Adipocyte (in vitro differentiated cells): ENCODE data around the gene TCP11.

Experiments
- DNase-seq: peaks from one replicate; pipeline ENCODE4 v3.0.0-alpha.2; 2015; ENCODE audit warnings: low read depth
- H3K27me3 ChIP-seq: replicated peaks from 2 replicates; pipeline ENCODE4 v1.7.0; 2013; ENCODE audit warnings: mild to moderate bottlenecking, low read length, moderate library complexity; ENCODE audit not compliant: control insufficient read depth, insufficient read depth
- H3K36me3 ChIP-seq: 2 replicates; pipeline ENCODE4 v1.7.0; 2013; ENCODE audit warnings: low read length, mild to moderate bottlenecking, moderate library complexity; ENCODE audit not compliant: control insufficient read depth, insufficient read depth, severe bottlenecking
- H3K4me1 ChIP-seq: 2 replicates; pipeline ENCODE4 v1.7.0; 2013; ENCODE audit warnings: mild to moderate bottlenecking, low read length, moderate library complexity; ENCODE audit not compliant: control insufficient read depth, insufficient read depth
- H3K4me3 ChIP-seq: 2 replicates; pipeline ENCODE4 v1.7.0; 2013; ENCODE audit warnings: mild to moderate bottlenecking, low read length, moderate library complexity
- H3K9ac ChIP-seq: 2 replicates; pipeline ENCODE4 v1.7.0; 2013; ENCODE audit warnings: mild to moderate bottlenecking, low read length, moderate library complexity
- H3K9me3 ChIP-seq: 2 replicates; pipeline ENCODE4 v1.7.0; 2013; ENCODE audit warnings: mild to moderate bottlenecking, low read length, moderate library complexity; ENCODE audit not compliant: control insufficient read depth

The TCP11 gene

GRCh38 chr6:35078226-35078850 is 62.8 kb downstream of the TCP11 start:
- H3K27me3 ChIP-seq: no peaks in the 10 kb centered on the region
- no peak overlapping the region for H3K4me3 ChIP-seq
- DNase-seq: no peak
- H3K9ac ChIP-seq: no peak overlapping the region
- no peaks in the 10 kb centered on the region for H3K4me1 ChIP-seq
- peaks cover 24% of the 10 kb centered on the region for H3K36me3 ChIP-seq
- H3K9me3 ChIP-seq: no peaks in the 10 kb centered on the region

GRCh38 chr6:35077713-35078105 is 63.4 kb downstream of the TCP11 start:
- no peaks in the 10 kb centered on the region for H3K9me3 ChIP-seq
- H3K4me3 ChIP-seq: no peak overlapping the region
- peaks cover 22% of the 10 kb centered on the region for H3K36me3 ChIP-seq
- no peaks in the 10 kb centered on the region for H3K27me3 ChIP-seq
- DNase-seq: no peak
- H3K9ac ChIP-seq: no peak overlapping the region
- no peaks in the 10 kb centered on the region for H3K4me1 ChIP-seq

GRCh38 chr6:35076997-35077712 is 64.0 kb downstream of the TCP11 start:
- no peak overlapping the region for H3K9ac ChIP-seq
- H3K9me3 ChIP-seq: no peaks in the 10 kb centered on the region
- H3K36me3 ChIP-seq: peaks cover 26% of the 10 kb centered on the region
- H3K27me3 ChIP-seq: no peaks in the 10 kb centered on the region
- DNase-seq: no peak
- H3K4me1 ChIP-seq: no peaks in the 10 kb centered on the region
- no peak overlapping the region for H3K4me3 ChIP-seq

- H3K4me1 ChIP-seq: no peaks in the 10 kb centered on the region
- H3K4me3 ChIP-seq: no peak overlapping the region
- H3K27me3 ChIP-seq: no peaks in the 10 kb centered on the region
- H3K9ac ChIP-seq: no peak overlapping the region
- H3K36me3 ChIP-seq: peaks cover 13% of the 10 kb centered on the region
- DNase-seq: no peak
- no peaks in the 10 kb centered on the region for H3K9me3 ChIP-seq
Measured at GRCh38 chr6:35073766-35074471, 67.2 kb downstream of the TCP11 start.

- DNase-seq: no peak
- H3K4me1 ChIP-seq: no peaks in the 10 kb centered on the region
- peaks cover 8% of the 10 kb centered on the region for H3K36me3 ChIP-seq
- no peaks in the 10 kb centered on the region for H3K27me3 ChIP-seq
- no peak overlapping the region for H3K9ac ChIP-seq
- H3K4me3 ChIP-seq: no peak overlapping the region
- no peaks in the 10 kb centered on the region for H3K9me3 ChIP-seq
Measured at GRCh38 chr6:35073211-35073610, 67.9 kb downstream of the TCP11 start.

- peaks cover 8% of the 10 kb centered on the region for H3K36me3 ChIP-seq
- no peaks in the 10 kb centered on the region for H3K9me3 ChIP-seq
- H3K4me3 ChIP-seq: no peak overlapping the region
- DNase-seq: no peak
- H3K27me3 ChIP-seq: no peaks in the 10 kb centered on the region
- H3K9ac ChIP-seq: no peak overlapping the region
- no peaks in the 10 kb centered on the region for H3K4me1 ChIP-seq
Measured at GRCh38 chr6:35072698-35073055, 68.5 kb downstream of the TCP11 start.

- Histone ChIP-seq H3K36me3 (peaks cover 8% of the 10 kb centered on the region), H3K9me3 (no peaks in the 10 kb centered on the region), H3K9ac (no peak overlapping the region), H3K4me3 (no peak overlapping the region), H3K27me3 (no peaks in the 10 kb centered on the region), H3K4me1 (no peaks in the 10 kb centered on the region)
- no peak for DNase-seq
Measured at GRCh38 chr6:35072051-35072697, 69.0 kb downstream of the TCP11 start.

GRCh38 chr6:35071347-35071994 is 69.7 kb downstream of the TCP11 start:
- Histone ChIP-seq H3K4me3 (no peak overlapping the region), H3K9ac (no peak overlapping the region), H3K9me3 (no peaks in the 10 kb centered on the region), H3K27me3 (no peaks in the 10 kb centered on the region), H3K36me3 (peaks cover 5% of the 10 kb centered on the region), H3K4me1 (no peaks in the 10 kb centered on the region)
- DNase-seq: no peak

- Histone ChIP-seq H3K27me3 (no peaks in the 10 kb centered on the region), H3K4me3 (no peak overlapping the region), H3K9me3 (no peaks in the 10 kb centered on the region), H3K36me3 (peaks cover 8% of the 10 kb centered on the region), H3K4me1 (no peaks in the 10 kb centered on the region), H3K9ac (no peak overlapping the region)
- DNase-seq: no peak
Measured at GRCh38 chr6:35070111-35070510, 71.0 kb downstream of the TCP11 start.

- H3K36me3 ChIP-seq: peaks cover 8% of the 10 kb centered on the region
- H3K4me1 ChIP-seq: no peaks in the 10 kb centered on the region
- no peak overlapping the region for H3K9ac ChIP-seq
- no peaks in the 10 kb centered on the region for H3K27me3 ChIP-seq
- no peaks in the 10 kb centered on the region for H3K9me3 ChIP-seq
- no peak for DNase-seq
- no peak overlapping the region for H3K4me3 ChIP-seq
Measured at GRCh38 chr6:35069262-35069661, 71.9 kb downstream of the TCP11 start.

- DNase-seq: no peak
- Histone ChIP-seq H3K4me1 (no peaks in the 10 kb centered on the region), H3K4me3 (no peak overlapping the region), H3K9me3 (no peaks in the 10 kb centered on the region), H3K27me3 (no peaks in the 10 kb centered on the region), H3K36me3 (peaks cover 8% of the 10 kb centered on the region), H3K9ac (no peak overlapping the region)
Measured at GRCh38 chr6:35068644-35069043, 72.5 kb downstream of the TCP11 start.
